Kidney tubule cell (primary cell): ENCODE results near the gene DOCK10.
A peak's percentile ranks its signal among the peaks of the same experiment; 100 is the strongest.
"Not testable (repeated sequence)": the region's sequence is repeated elsewhere in the genome, so short reads cannot be mapped to it uniquely, and the experiment has no call there.

ENCODE experiments used
- DNase-seq: peaks from one replicate; pipeline ENCODE4 v3.0.0-alpha.2; 2018; ENCODE audit warnings: low spot score

Gene DOCK10

DNA sequence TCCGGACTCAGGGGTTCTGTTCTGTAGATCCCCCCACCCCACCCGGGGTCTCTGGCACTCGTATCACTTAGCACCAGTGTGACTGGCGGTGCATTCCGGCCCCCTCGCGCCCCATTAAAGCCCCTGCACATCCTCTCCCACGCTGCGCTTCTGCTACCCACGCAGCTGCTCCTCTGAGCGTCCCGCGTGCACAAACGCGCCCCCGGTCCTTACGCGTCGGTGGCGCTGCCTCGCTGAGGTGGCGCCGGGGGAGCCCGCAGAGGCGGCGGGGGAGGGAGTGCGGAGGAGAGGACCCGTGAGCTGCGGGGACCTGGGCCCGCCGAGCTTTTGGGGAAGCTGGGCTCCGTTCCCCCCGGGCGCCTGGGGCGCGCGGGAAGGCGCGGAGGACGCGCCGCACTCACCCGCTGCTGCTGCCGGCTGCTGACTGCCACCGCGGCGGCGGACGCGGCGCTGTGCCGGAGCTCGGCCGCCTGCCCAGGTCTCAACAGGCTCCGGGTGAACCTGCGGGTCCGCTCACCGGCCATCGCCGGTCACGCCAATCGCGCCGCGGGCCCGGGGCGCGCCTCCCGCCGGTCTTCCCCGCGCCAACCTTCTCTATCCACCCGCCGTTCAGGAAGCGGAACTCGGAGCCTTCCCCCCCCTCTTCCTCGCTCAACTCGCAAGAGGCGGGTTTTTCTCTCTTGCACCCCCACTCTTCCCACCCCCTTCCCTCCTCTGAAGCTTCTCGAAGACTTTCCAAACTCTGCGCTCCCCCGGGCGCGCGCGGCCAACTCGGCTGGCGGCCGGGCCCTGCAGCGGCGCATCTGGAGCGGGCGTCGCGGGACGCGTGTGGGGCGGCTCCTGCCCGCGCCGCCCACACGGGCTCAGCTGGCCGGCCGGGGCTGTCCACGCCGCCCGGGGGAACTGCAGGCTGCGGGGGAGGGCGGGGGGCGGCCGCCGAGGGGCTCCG lies at the start of gene DOCK10:
Gene DOCK10 (minus strand): TSS at position 618 of the 949 bp plus-strand sequence. CDS start 94 bp downstream, at position 524.
- DNase-seq, result peak; percentile 35

DNA sequence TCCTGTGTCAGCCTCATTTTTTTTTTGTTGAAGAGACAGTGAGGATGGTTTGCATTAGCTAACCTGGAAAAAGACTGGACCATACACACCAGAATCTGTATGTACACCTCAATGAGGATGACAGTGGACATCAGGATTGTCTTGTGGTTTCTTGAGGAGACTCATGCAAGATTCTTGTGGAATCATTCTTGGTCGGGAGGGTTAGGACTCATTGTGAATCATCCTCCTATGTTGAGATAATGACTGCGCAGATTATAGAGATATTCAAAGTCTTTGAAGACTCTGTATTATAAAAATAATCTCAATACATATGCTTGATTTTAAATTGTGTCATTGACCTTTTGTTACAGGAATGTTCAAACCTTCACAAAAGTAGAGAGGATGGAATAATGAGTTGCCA lies 49.1 kb upstream of the DOCK10 start:
- peak; percentile 93 for DNase-seq

DNA sequence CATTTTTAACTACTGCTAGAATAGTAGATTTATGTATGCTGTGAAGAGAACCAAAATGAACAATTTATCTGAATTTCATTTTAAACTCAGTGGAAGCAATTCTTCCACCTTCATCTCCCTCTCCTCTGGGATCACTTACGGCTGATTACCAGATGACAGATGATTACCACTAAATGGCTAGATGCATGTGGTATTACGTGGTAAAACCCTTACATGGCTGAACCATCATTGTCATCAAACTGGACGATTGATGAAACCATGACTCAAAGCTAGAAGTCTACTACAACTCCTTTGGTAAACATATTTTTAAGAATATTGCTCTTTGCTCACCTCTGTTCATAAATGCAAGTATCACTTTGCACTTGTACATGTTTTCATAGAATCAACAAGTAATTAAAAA lies 48.5 kb upstream of the DOCK10 start:
- peak; percentile 44 for DNase-seq

DNA sequence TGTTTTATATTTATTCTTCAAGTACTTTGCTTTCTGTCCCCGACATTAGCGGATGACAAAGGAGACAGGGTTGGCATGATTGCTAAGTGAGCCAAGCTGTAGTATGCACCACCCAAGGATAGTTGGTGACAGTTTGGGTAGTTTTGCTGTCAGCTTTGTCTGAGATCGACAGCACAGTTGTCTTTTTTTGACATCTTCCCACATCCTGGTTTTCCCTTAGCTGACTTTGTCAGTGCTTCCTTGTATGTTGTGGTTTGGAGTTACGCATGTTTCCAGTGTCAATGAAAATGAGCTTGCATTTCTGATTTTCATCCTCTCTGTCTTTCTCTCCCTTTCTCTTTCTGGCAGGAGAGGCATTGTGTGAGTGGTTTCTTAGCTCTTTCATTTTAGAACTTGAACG lies 44.6 kb upstream of the DOCK10 start:
- DNase-seq, result no peak

DNA sequence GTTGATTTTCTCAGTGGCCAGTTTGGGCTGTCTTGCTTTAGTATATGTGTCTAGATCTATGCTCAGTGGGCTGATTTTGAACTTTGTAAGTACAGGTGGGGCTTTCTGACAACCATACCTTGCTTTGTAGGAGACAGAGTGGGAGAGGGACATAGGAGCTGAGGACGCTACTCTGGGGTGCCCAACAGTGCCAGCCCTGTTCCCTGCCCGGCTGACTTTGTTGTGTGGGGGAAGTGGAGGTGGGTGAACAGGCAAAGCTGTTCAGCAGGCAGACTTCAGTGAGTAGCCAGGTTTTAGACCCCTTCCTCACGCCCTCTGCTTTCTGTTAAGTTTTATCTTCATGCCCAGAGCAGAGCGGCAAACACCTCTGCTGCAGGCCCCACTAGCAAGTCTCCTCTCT lies 44.2 kb upstream of the DOCK10 start:
- DNase-seq, result no peak

DNA sequence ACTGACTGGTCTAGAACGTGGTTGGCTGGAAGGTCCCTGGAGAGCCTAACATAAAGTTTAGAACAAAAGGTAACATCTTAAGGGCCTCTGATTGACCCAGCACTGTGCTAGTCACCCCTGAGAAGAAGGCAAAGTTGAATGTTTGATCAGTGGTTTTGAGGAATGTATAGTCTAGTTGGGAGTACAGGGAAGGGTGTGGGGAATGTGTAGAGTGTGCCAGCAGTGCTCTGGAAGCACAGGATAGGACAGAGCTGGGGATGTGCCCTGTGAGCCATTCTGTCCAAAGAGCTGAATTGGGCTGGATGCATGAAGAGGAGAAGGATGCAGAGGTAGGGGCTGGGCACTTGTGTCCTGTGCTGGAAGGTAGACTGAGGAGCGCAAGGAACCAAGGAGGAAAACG lies 41.0 kb upstream of the DOCK10 start:
- DNase-seq, result peak; percentile 4

DNA sequence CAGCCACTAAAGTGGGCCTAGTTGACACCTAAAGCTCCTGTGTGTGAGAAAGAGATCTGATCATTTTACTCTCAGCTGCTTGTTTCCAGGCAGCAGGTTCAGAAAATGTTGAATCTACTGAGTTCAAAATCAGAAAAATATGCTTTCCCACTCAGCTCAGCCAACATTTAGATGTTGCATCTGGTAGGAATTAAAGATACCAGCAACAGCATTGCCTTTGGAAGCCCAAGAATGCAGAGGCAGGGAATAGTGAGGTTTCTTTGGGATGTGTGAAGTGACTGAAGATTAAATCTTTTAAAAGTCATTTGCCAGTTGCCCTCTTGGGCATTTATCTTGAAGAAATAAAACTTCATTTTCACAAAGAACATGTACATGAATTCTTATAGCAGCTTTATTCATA lies 33.9 kb upstream of the DOCK10 start:
- no peak for DNase-seq

DNA sequence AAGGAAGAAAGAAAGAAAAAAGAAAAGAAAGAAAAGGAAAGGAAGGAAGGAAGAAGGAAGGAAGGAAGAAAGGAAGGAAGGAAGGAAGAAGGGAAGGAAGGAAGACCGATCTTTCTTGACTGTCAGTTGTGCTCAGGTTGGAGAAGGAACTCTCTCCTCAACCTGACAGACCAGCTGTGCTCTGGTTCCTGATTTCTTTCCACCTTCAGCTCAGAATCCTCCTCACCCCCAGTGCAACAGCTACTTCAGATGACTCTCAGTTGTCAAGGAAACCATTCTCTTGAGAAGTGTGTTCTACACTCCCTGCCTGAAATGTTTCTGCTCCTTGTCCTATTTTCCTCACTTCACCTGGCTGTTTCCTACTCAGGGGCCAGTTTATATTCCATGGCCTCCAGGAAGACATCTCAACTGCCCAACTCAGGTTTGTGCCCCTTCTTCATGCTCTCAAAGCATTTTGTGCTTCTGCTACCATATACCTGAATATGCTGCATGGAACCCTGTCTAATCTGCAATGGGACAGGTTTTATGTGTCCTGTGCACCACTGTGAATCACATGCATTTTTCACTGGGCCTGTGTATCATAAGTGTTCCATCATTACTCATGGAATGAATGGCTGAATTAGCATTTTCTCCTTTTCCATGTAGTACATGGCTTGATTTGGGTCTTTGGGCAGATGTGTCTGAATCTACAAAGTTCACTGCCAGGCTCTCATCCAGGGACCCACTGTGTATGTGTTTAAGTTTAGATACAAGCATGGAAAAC lies 32.8 kb upstream of the DOCK10 start:
- no peak for DNase-seq

DNA sequence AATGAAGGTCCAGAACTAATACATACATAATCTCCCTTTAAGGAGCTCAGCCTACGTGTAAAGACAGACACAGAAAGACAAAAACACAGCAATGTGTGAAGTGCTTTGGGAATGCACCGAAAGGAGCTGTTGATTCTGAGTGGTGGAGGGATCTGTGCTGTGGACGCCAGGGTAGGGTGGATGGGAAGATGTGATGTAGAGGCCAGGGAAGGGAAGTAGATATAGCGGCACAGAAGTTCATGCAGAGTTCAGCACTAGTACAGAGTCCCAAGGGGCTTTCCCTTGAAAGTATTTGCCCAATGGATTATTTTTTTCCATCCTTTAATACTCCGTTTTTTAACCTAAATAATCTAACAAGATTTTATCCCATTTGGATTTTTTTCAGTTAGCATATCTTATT lies 32.1 kb upstream of the DOCK10 start:
- no peak for DNase-seq

DNA sequence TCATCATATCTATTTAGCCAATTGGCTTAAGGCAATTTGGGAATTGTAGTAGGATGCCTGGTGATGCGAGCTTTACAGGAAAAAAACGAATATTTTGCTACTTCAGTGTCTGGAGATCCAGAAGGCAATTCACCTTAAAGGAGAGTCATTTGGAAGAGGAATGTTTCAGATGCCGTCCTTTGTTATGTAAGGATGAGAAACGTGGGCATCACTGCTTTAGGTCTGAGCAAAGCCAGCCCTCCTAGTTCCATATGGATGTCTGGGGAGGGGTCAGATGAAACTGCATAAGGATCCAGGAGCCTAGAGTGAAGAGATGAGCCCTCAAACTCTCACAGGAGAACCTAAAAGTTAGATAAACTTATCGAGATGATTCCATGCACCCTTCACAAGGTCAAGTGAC lies 30.9 kb upstream of the DOCK10 start:
- no peak for DNase-seq

DNA sequence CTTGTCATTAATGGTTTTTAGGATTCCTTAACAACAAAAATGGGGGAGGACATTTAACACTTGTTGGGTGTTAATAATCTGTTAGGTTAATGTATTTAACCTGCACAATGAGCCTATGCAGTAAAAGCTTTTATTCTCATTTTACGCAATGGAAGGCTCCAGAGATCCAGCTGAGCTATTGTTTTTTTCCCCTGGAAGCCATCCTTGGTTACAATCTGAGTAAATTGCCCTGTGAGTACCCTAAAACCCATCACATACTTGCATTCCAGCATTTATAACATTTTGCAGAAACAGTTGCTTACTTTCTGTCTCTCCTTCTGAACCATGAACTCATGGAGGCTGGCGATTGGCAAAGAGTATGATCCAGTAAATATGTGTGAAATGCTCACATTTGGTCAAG lies 30.2 kb upstream of the DOCK10 start:
- no peak for DNase-seq

DNA sequence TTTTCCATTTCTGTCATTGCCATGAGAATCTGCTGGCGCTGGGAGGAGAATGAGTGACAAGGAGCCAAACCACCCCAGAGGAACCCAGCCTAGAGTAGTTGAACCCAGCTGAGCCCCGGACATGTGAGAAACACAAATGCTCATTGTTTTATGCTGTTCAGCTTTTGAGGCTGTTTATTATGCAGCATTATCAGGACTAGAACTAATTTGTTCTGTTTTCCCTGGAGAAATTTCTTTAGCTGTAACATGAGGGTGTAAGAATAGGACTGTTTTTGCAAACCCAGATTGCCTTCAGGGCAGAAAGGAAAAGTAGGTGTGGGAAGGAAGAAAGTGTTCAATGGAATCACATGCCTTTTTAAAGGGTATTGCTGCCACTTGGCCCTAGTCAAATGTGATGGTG lies 28.5 kb upstream of the DOCK10 start:
- no peak for DNase-seq

DNA sequence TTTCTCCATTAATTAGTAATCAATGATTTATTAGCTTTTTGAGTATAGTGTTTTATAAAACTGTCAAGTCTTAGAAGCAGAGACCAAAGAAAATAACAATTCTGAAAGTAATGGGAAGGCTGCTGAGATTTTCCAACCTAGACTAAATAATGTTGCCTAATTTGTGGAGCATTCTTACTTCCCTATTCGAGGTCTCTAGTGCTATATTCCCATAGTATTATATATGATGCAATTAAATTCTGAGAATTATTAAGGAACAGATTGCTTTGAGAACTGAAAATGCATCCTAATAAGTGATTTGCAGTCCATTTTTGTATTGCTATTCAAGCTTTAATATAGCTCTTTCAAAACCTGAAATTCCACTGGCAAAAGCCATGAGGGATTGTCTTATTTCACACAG lies 27.7 kb upstream of the DOCK10 start:
- no peak for DNase-seq

DNA sequence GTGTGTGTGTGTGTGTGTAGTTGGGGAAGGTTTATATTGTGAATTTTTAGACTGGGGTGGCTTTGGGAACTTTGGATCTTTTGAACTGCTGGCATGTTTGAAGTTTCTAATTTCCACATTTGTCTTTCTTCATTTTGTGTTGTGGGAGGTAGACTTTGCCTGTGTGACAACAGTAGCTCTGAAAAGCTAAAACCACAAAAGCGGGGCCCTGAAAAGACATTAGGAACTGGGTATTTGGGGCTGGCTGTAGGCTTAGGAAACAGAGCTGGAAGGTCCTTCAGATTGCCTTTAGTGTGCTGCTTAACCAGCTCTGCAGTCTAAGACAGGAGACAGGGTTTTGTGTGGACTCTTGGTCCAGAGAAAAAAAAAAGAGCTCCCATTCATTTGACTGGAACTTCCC lies 27.2 kb upstream of the DOCK10 start:
- no peak for DNase-seq

DNA sequence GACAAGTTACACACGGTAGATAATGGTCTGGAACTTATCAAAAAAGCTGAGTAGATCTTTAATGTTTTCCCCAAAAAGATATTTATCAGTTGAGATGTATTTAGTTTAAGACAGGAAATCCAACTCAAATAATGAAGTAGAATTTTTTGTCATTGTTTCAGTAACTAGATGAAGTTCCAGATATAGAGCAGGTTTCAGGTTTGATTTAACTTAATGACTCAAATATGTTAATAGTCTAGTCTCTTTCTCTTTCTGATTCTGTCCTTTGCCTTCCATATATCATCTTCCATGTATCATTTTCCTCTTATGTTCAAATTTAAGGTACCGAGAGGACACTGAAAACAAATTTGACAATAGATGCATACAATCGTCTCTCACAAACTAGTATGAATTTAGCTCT lies 23.6 kb upstream of the DOCK10 start:
- no peak for DNase-seq

DNA sequence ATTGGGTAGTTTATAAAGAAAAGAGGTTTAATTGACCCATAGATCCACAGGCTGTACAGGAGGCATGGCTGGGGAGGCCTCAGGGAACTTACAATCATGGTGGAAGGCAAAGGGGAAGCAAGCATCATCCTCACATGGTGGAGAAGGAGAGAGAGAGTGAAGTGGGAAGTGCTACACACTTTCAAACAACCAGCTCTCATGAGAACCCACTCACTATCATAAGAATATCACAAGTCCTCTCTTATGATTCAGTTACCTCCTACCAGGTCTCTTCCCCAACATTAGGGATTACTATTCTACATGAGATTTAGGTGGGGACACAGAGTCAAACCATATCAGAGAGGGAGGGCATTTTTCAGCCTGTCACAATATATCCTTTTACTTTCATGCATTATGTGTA lies 22.7 kb upstream of the DOCK10 start:
- no peak for DNase-seq

DNA sequence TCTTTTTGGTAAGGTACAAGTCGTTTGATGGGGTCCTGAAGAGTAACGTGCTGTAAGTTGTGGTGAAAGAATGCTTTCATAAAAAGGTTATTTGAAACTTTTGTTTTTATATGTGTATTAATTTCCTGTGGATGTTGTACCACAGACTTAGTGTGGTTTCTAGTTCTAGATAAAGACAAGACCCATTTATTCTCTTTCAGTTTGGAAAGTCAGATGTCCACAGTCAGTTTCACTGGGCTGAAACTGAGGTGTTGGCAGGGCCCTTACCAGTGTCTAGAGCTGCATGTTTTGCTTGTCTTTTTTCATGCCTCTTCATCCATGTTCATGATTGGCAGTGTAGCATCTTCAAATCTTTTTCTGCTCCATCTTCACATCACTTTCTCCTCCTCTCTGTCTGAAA lies 22.1 kb upstream of the DOCK10 start:
- no peak for DNase-seq

DNA sequence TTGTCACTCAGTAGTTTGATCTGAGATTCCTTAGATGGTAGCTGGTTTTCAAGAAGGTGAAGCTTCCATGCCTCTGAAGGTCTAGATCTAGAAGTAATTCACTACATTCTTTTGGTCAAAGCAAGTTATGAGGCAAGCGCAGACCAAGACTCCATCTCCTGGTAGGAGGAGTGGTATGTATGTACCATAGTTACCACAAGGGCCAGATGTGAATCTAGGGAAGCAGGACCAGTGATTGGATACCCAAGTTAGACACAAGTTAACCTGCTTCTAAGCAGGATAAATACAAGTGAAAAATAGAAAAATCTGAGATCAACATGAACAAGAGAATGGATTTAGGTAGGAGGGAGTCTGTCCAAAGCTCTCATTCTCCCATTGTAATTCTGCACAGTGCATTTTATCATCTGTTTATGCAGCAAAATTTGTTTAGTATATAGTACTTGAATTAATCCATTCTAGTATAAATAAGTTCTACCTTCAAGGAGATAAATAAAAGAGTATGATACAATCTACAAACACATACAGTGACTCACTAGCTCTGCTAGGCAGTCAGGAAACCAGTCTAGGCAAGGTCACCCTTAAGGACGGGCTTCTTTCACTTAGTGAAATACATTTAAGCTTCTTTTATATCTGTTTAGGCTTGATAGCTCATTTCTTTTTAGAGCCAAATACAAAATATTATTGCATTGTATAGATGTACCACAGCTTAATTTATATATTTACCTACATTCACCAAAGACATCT lies 14.2 kb upstream of the DOCK10 start:
- no peak for DNase-seq

DNA sequence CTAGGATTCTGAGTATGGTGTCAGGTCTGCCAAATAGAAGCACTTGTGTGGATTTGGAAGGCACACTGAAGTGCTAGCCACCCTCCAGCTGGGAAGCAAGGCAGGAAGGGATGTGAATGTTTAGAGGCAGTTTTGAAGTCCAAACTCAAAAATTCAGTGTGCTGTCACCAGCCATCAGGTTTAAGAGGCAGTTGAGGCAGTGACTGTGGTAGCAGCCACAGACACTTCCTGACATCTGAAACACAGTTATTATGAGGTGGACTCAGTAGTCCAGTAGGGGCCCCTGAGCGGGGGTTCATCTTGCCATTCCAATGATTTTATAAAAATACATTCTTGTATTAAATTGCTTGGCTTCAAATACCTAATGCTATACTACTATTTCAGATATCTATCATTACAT lies 13.4 kb upstream of the DOCK10 start:
- no peak for DNase-seq

DNA sequence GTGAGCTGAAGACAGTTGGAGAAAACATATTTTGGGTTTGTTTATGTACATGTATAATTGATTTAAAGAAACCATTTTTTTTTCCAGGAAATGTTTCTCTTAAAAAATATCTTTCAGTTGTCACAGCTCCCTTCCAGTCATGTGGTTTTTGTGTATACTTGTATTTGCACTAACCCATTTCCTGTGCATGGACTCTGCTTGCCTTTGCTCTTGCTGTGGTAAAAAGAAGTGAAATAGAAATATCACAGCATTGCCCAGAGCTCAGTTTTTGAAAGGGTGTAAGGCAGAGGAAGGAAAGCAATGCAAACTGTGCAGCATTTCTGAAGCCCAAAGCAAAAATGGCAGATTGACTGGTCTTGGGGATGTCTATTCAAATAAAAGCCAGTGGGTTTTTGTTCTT lies 10.4 kb upstream of the DOCK10 start:
- no peak for DNase-seq

DNA sequence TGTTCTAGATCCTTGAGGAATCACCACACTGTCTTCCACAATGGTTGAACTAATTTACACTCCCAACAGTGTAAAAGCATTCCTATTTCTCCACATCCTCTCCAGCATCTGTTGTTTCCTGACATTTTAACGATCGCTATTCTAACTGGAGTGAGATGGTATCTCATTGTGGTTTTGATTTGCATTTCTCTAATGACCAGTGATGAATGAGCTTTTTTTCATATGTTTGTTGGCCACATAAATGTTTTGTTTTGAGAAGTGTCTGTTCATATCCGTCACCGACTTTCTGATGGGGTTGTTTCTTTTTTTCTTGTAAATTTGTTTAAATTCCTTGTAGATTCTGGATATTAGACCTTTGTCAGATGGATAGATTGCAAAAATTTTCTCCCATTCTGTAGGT lies 5.2 kb upstream of the DOCK10 start:
- DNase-seq, result not testable (repeated sequence)

DNA sequence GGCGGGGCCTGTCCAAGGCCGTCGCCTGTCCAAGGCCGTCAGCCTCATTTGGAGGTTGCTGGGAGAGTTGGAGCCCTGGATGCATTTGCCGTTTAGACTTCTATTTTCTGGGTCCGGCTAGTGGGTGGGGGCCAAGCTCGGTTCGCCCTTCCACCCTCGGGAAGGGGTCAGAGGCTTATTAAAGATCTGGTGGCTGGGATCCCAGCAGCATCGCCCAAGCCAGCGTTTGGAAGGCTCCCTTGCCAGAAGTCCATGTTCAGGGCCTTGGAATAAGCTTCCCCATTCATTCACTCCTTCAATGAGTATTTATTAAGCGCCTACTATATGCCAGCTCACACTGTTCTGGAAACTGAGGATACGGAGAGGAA lies 516 bp upstream of the DOCK10 start:
- no peak for DNase-seq
